PC-9 (cell line): Measurements from ENCODE around the gene CDK5. TPM values are rescaled to one million over a fixed set of nuclear protein-coding genes. Genes with fewer than 3 reads are reported as not detected.

ENCODE experiments used
- BruUV-seq: library from RNA; stranded (reverse); fragments of 400-500 nt; replicated peaks from 2 replicates; lab custom pipeline; 2021; lab: Mats Ljungman, UMichigan
- CTCF ChIA-PET: fragments of 300-600 bp; sonication (Branson Sonifier 250); formaldehyde crosslinking; loops from one replicate; lab custom pipeline; 2022; ENCODE audit warnings: antibody characterized with exemption; lab: Charles Lee
- POLR2A ChIA-PET: fragments of 300-600 bp; sonication (Branson Sonifier 250); formaldehyde crosslinking; loops from one replicate; lab custom pipeline; 2022; ENCODE audit warnings: antibody characterized with exemption; ENCODE audit not compliant: unreplicated experiment; lab: Charles Lee
- DNase-seq, 2 experiments: peaks; one replicate each; pipeline versions ENCODE4 v3.0.0 to v3.0.0-alpha.2; 2015 to 2022; ENCODE audit warnings: mixed read lengths in 1 of 2
- H2AFZ ChIP-seq: fragments of 200-600 bp; sonication (generic); 2 replicates; pipeline ENCODE4 v1.8.1; 2017; ENCODE audit warnings: antibody characterized with exemption
- H3F3A ChIP-seq: fragments of 200-600 bp; sonication (generic); 2 replicates; pipeline ENCODE4 v1.8.1; 2017; ENCODE audit warnings: antibody characterized with exemption, mild to moderate bottlenecking, low read depth; ENCODE audit not compliant: insufficient read depth
- H3K27ac ChIP-seq: fragments of 200-600 bp; sonication (generic); 2 replicates; pipeline ENCODE4 v1.6.1; 2016; ENCODE audit warnings: mixed run types
- H3K27me3 ChIP-seq: fragments of 200-600 bp; sonication (generic); 2 replicates; pipeline ENCODE4 v1.6.1; 2016; ENCODE audit warnings: low read depth, mixed run types; ENCODE audit not compliant: insufficient read depth
- H3K36me3 ChIP-seq: fragments of 200-600 bp; sonication (generic); 2 replicates; pipeline ENCODE4 v1.6.1; 2016; ENCODE audit warnings: low read depth, mixed run types
- H3K4me1 ChIP-seq: fragments of 200-600 bp; sonication (generic); replicated peaks from 2 replicates; pipeline ENCODE4 v1.6.1; 2016; ENCODE audit warnings: mixed run types; ENCODE audit not compliant: insufficient read depth
- H3K4me2 ChIP-seq: fragments of 200-600 bp; sonication (generic); 2 replicates; pipeline ENCODE4 v1.6.1; 2017; ENCODE audit warnings: mixed run types
- H3K4me3 ChIP-seq: fragments of 200-600 bp; sonication (generic); 2 replicates; pipeline ENCODE4 v1.6.1; 2016; ENCODE audit warnings: mixed run types
- H3K79me2 ChIP-seq: fragments of 200-600 bp; sonication (generic); 2 replicates; pipeline ENCODE4 v1.6.1; 2017; ENCODE audit warnings: low read depth, mixed run types
- H3K9me2 ChIP-seq: fragments of 200-600 bp; sonication (generic); 2 replicates; pipeline ENCODE4 v1.8.1; 2017; ENCODE audit warnings: mild to moderate bottlenecking; ENCODE audit not compliant: insufficient read depth
- H3K9me3 ChIP-seq: fragments of 200-600 bp; sonication (generic); 2 replicates; pipeline ENCODE4 v1.8.1; 2016; ENCODE audit warnings: low read depth; ENCODE audit not compliant: insufficient read depth
- H4K20me1 ChIP-seq: fragments of 200-600 bp; sonication (generic); 2 replicates; pipeline ENCODE4 v1.8.1; 2017; ENCODE audit not compliant: insufficient read depth
- CTCF ChIP-seq: fragments of 200-600 bp; sonication (generic); conservative IDR thresholded peaks from 2 replicates; pipeline ENCODE4 v1.6.1; 2017; ENCODE audit warnings: mixed run types, antibody characterized with exemption, mild to moderate bottlenecking, moderate library complexity
- EZH2 ChIP-seq: fragments of 200-600 bp; sonication (generic); IDR thresholded peaks from 2 replicates; pipeline ENCODE4 v1.8.0; 2017; ENCODE audit warnings: antibody characterized with exemption, low read depth
- intact Hi-C: fragments of 100-400 bp; cut with micrococcal nuclease; formaldehyde crosslinking; loops from one replicate; pipeline ENCODE4 v1.10.0; 2022; ENCODE audit not compliant: unreplicated experiment
- total RNA-seq: library from RNA; stranded (reverse); gene quantifications from 2 replicates; pipeline ENCODE4 v1.2.3, GENCODE V29; 2021

Gene CDK5
- total RNA-seq, 1 experiment from 2014 or later: 45.7 TPM

GRCh38 chr7:151039850-151040548, 17.7 kb downstream of the CDK5 start:
- intact Hi-C loops: loop anchor here (1.0 kb wide), 2 partner anchors 12 to 18 kb away; partner anchors contain the start of gene ABCB8
- H3K27me3 ChIP-seq: no peaks in the 10 kb centered on the region
- no peak overlapping the region for H2AFZ ChIP-seq
- no peak overlapping the region for H3K27ac ChIP-seq
- no peaks in the 10 kb centered on the region for H3K9me3 ChIP-seq
- TF ChIP-seq EZH2 (no peak), CTCF (no peak)
- DNase-seq: no peak
- CTCF ChIA-PET: no interaction called here
- BruUV-seq: no TSS peak
- H3K36me3 ChIP-seq: no peaks in the 10 kb centered on the region; the same call in 1 of the 2 replicates
- no peaks in the 10 kb centered on the region for H3K9me2 ChIP-seq
- H3K4me3 ChIP-seq: no peak overlapping the region
- POLR2A ChIA-PET: interaction anchor here (0.6 kb wide), 1 partner anchor 124 kb away, joined by 3 read pairs; no protein-coding TSS in a partner anchor
- peak overlapping the region; percentile 68 for H3K4me2 ChIP-seq
- H3K4me1 ChIP-seq: peaks cover 26% of the 10 kb centered on the region
- H3F3A ChIP-seq: peaks cover 25% of the 10 kb centered on the region
- H3K79me2 ChIP-seq: no peaks in the 10 kb centered on the region
- peaks cover 5% of the 10 kb centered on the region; the same call in 1 of the 2 replicates for H4K20me1 ChIP-seq

DNA sequence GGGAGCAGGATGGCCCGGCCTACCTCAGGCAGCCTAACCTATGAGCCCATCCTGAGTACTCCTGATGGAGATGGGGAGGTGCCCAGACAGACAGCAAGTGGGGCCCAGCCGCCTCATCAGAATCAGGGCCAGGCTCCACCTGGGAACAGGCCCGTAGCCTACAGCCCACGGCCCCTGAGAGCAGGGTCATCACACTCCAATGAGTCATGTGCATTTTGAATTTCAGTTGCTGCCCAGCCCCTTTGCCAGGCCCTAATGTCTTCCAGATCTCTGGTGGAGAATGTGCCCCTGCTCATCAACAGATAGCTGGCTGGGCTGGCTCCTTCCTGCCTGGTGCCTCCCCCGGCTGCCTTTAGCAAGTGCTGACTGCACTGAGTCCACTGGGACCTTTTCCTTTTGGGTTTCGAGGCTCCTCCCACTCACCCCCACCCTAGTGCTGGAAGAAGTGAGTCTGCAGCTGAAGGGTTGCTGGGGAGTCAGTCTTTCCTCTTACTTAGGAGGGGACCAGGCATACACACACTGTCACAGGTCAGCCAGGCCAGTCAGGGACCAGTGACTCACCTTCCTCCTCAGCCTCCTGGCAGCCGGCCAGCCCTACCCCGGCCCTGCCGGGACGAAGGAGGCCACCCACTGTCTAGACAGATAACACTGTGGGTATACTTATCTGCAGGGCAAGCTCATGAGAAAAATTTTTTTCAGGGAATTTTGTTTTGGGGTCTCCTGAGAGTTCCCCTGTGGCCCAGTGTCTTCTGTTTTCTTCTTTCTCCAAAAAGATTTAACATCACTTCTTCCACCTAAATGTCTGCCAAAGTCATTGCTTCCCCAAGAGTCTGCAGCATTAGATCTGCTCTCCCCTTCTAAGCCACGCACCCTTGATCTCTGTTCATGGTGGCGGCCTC, 18.5 kb downstream of the CDK5 start:
- Histone ChIP-seq H3K4me2 (peak overlapping the region; percentile 68), H2AFZ (no peak overlapping the region), H3K9me2 (no peaks in the 10 kb centered on the region), H3K27me3 (no peaks in the 10 kb centered on the region), H3K9me3 (no peaks in the 10 kb centered on the region), H3K79me2 (no peaks in the 10 kb centered on the region), H3K27ac (peak overlapping the region; percentile 72), H3K36me3 (no peaks in the 10 kb centered on the region; the same call in 1 of the 2 replicates), H3F3A (peaks cover 25% of the 10 kb centered on the region), H3K4me3 (no peak overlapping the region; the same call in 1 of the 2 replicates), H3K4me1 (peaks cover 26% of the 10 kb centered on the region), H4K20me1 (peaks cover 5% of the 10 kb centered on the region; the same call in 1 of the 2 replicates)
- POLR2A ChIA-PET: interaction anchor here (0.6 to 0.7 kb wide), 4 partner anchors 15 to 672 kb away, joined by 3 to 6 read pairs (median 4); partner anchors contain the start of gene ATG9B
- intact Hi-C loops: loop anchor here (1.0 kb wide), 2 partner anchors 11 to 19 kb away; partner anchors contain the start of gene ABCB8
- TF ChIP-seq CTCF (no peak), EZH2 (no peak)
- TSS peak; percentile 91 for BruUV-seq
- CTCF ChIA-PET: interaction anchor here (0.6 kb wide), 1 partner anchor 17 kb away, joined by 4 read pairs; no protein-coding TSS in a partner anchor
- peak; percentile 86 to 95 for DNase-seq

DNA sequence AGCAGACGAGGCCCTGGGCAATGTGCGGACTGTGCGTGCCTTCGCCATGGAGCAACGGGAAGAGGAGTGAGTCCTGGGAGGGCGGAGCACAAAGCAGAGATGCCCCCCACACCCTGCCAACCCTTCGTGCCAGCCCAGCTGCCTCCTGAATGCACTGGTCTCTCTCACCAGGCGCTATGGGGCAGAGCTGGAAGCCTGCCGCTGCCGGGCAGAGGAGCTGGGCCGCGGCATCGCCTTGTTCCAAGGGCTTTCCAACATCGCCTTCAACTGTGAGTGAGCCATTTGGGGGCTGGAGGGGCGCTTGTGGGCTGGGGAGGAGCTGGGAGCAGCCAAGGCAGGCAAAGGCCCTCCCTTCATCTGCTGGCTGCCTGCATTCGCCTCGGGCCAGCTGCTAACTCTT, 21.8 kb downstream of the CDK5 start:
- no peak for DNase-seq
- ChIA-PET POLR2A (no interaction called here), CTCF (no interaction called here)
- BruUV-seq: no TSS peak
- Histone ChIP-seq H4K20me1 (peaks cover 5% of the 10 kb centered on the region; the same call in 1 of the 2 replicates), H3K27me3 (no peaks in the 10 kb centered on the region), H3K9me2 (no peaks in the 10 kb centered on the region), H3K4me3 (no peak overlapping the region), H3K4me1 (peaks cover 26% of the 10 kb centered on the region), H3K79me2 (0 out of 2 replicates have a peak, but pooled peaks cover under 1% of the 10 kb centered on the region), H3K9me3 (no peaks in the 10 kb centered on the region), H2AFZ (no peak overlapping the region), H3K27ac (no peak overlapping the region), H3K36me3 (no peaks in the 10 kb centered on the region; the same call in 1 of the 2 replicates), H3K4me2 (no peak overlapping the region), H3F3A (peaks cover 25% of the 10 kb centered on the region)
- intact Hi-C loops: no loop called here
- TF ChIP-seq EZH2: no peak
- TF ChIP-seq CTCF: no peak
